K562 (cell line): ENCODE measurements around the gene PACSIN1. TPM values are rescaled to one million over a fixed set of nuclear protein-coding genes. Genes with fewer than 3 reads are reported as not detected.

Experiments used
- CBX3 ChIP-seq, 2 experiments: IDR thresholded peaks; 1 replicate in 1 of 2; 2 replicates in 1 of 2; pipeline ENCODE4 v1.6.1; 2012; ENCODE audit warnings: inconsistent platforms in 2 of 2, low read length in 2 of 2, borderline replicate concordance in 1 of 2, control low read depth in 1 of 2
- MYNN ChIP-seq, 2 experiments: sonication (generic); formaldehyde crosslinking in 1 of 2; IDR thresholded peaks; 2 replicates each; pipeline versions ENCODE4 v1.5.0 to v1.6.1; 2016 to 2020; ENCODE audit warnings: antibody characterized with exemption in 1 of 2, missing genetic modification reagents in 1 of 2
- NFE2 ChIP-seq: IDR thresholded peaks from 2 replicates; pipeline ENCODE4 v1.6.1; 2014; ENCODE audit warnings: antibody characterized with exemption, low read depth
- PYGO2 ChIP-seq: fragments of 450-650 bp; IDR thresholded peaks from 2 replicates; pipeline ENCODE4 v1.6.1; 2016; ENCODE audit warnings: mild to moderate bottlenecking, missing genetic modification characterization, moderate library complexity, missing compliant biosample characterization
- SP1 ChIP-seq: sonication (generic); formaldehyde crosslinking; IDR thresholded peaks from 2 replicates; pipeline ENCODE4 v1.8.1; 2022; ENCODE audit warnings: mild to moderate bottlenecking, missing genetic modification reagents
- TCFL5 ChIP-seq: fragments of 250-450 bp; sonication (Bioruptor Pico); conservative IDR thresholded peaks from 2 replicates; pipeline ENCODE4 v1.6.1; 2021; ENCODE audit warnings: mild to moderate bottlenecking, moderate library complexity, matching md5 sums
- ZNF134 ChIP-seq: fragments of 250-450 bp; sonication (Bioruptor Pico); conservative IDR thresholded peaks from 2 replicates; pipeline ENCODE4 v1.4.0; 2020
- ZNF444 ChIP-seq: fragments of 250-450 bp; sonication (Bioruptor Pico); IDR thresholded peaks from 2 replicates; pipeline ENCODE4 v1.4.0; 2020; ENCODE audit warnings: mild to moderate bottlenecking, moderate library complexity
- ZNF717 ChIP-seq: fragments of 250-450 bp; sonication (Bioruptor Pico); IDR thresholded peaks from 2 replicates; pipeline ENCODE4 v1.5.0; 2021
- polyA plus RNA-seq, 8 experiments: library from polyadenylated mRNA; depleted of rRNA in 4 of 8; stranded (reverse) in 5 of 8; unstranded in 3 of 8; fragments of >200 nt; fragmentation: Nextera tagmentation in 2 of 8; fragmentation: Illumina TruSeq in 1 of 8; extraction: Ambion mirVana in 2 of 8; extraction: Trizol in 1 of 8; gene quantifications; 2 replicates each; pipeline versions ENCODE4 v1.2.1 to v1.2.3, GENCODE V29; 2011 to 2014; ENCODE audit warnings: inconsistent platforms in 1 of 8, missing spikeins in 1 of 8
- total RNA-seq, 7 experiments: library from RNA; depleted of rRNA in 6 of 7; stranded (reverse); fragments of >200 nt in 6 of 7; fragmentation: Illumina TruSeq in 2 of 7; extraction: Trizol in 2 of 7; gene quantifications; 2 replicates each; pipeline versions ENCODE4 v1.2.1 to v1.2.3, GENCODE V29; 2011 to 2021; ENCODE audit warnings: low replicate concordance in 1 of 7
- TF ChIP-seq, protein P1 (sequence below): fragments of 250-450 bp; sonication (Bioruptor Pico); IDR thresholded peaks from 2 replicates; pipeline ENCODE4 v1.8.0; 2021; ENCODE audit warnings: moderate library complexity, mild to moderate bottlenecking, inconsistent platforms

The PACSIN1 gene
- total and polyA plus RNA-seq, 9 of the 15 experiments (the other 6 are each of a cell fraction or from before 2014, with no cell fraction given), result 0.01 to 1.7 (median 0.45) TPM

GRCh38 chr6:34522761-34523160 lies 56.9 kb downstream of the PACSIN1 start (continued):
- TF ChIP-seq TCFL5 (CRISPR knock-in tag) (no peak), PYGO2 (tag) (no peak), ZNF134 (CRISPR knock-in tag) (no peak), MYNN (IDR thresholded peaks at IDR 0.05) (no peak), MYNN (CRISPR knock-in tag; IDR thresholded peaks at IDR 0.05) (no peak), CBX3 (IDR thresholded peaks at IDR 0.05; ENCODE audit: borderline replicate concordance in 1 of 2, low read length in 2 of 2) (no peak), ZNF444 (no peak), ZNF717 (CRISPR knock-in tag) (no peak), NFE2 (no peak), SP1 (CRISPR knock-in tag) (no peak)
- TF ChIP-seq, protein P1, sequence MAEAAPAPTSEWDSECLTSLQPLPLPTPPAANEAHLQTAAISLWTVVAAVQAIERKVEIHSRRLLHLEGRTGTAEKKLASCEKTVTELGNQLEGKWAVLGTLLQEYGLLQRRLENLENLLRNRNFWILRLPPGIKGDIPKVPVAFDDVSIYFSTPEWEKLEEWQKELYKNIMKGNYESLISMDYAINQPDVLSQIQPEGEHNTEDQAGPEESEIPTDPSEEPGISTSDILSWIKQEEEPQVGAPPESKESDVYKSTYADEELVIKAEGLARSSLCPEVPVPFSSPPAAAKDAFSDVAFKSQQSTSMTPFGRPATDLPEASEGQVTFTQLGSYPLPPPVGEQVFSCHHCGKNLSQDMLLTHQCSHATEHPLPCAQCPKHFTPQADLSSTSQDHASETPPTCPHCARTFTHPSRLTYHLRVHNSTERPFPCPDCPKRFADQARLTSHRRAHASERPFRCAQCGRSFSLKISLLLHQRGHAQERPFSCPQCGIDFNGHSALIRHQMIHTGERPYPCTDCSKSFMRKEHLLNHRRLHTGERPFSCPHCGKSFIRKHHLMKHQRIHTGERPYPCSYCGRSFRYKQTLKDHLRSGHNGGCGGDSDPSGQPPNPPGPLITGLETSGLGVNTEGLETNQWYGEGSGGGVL (CRISPR knock-in tag), result no peak
